ENCODE measurements around the gene LTF.

DNA sequence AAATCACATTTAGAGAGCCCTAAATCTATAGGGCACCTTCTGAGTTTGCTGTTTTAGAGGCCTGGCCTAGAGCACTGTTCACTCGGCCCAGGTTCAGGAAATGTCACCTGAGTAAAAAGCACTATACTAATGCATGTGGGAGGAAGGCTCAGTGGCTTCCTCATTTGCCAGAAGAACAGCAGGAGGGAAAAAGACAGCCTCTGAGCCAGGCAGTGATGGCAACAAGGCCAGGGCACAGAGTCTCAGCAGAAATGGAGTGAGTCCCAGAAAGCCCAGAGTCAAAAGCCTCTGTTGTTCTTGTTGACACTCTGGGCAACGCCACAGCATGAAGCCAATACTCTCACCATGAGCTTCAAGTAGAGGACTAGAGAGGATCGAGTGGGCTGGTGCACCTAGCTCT is 25.9 kb downstream of the LTF start:
- TF ChIP-seq ZNF652 (CRISPR knock-in tag; IDR thresholded peaks at IDR 0.05; ENCODE audit: borderline replicate concordance, low read depth): no peak
- no peak for TF ChIP-seq ZC3H4 (CRISPR knock-in tag; IDR thresholded peaks at IDR 0.05; ENCODE audit: borderline replicate concordance)
- TF ChIP-seq POLR2A (IDR thresholded peaks at IDR 0.05; ENCODE audit: insufficient read depth in 1 of 2, low read depth in 2 of 2, low read length in 2 of 2): no peak
- TF ChIP-seq, protein P1, sequence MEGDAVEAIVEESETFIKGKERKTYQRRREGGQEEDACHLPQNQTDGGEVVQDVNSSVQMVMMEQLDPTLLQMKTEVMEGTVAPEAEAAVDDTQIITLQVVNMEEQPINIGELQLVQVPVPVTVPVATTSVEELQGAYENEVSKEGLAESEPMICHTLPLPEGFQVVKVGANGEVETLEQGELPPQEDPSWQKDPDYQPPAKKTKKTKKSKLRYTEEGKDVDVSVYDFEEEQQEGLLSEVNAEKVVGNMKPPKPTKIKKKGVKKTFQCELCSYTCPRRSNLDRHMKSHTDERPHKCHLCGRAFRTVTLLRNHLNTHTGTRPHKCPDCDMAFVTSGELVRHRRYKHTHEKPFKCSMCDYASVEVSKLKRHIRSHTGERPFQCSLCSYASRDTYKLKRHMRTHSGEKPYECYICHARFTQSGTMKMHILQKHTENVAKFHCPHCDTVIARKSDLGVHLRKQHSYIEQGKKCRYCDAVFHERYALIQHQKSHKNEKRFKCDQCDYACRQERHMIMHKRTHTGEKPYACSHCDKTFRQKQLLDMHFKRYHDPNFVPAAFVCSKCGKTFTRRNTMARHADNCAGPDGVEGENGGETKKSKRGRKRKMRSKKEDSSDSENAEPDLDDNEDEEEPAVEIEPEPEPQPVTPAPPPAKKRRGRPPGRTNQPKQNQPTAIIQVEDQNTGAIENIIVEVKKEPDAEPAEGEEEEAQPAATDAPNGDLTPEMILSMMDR (CRISPR knock-in tag; IDR thresholded peaks at IDR 0.05): no peak
- TF ChIP-seq, protein P2, sequence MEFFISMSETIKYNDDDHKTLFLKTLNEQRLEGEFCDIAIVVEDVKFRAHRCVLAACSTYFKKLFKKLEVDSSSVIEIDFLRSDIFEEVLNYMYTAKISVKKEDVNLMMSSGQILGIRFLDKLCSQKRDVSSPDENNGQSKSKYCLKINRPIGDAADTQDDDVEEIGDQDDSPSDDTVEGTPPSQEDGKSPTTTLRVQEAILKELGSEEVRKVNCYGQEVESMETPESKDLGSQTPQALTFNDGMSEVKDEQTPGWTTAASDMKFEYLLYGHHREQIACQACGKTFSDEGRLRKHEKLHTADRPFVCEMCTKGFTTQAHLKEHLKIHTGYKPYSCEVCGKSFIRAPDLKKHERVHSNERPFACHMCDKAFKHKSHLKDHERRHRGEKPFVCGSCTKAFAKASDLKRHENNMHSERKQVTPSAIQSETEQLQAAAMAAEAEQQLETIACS (CRISPR knock-in tag; IDR thresholded peaks at IDR 0.05): no peak
- no peak for TF ChIP-seq CENPT (CRISPR knock-in tag; IDR thresholded peaks at IDR 0.05; ENCODE audit: low read depth)
- TF ChIP-seq, protein P3, sequence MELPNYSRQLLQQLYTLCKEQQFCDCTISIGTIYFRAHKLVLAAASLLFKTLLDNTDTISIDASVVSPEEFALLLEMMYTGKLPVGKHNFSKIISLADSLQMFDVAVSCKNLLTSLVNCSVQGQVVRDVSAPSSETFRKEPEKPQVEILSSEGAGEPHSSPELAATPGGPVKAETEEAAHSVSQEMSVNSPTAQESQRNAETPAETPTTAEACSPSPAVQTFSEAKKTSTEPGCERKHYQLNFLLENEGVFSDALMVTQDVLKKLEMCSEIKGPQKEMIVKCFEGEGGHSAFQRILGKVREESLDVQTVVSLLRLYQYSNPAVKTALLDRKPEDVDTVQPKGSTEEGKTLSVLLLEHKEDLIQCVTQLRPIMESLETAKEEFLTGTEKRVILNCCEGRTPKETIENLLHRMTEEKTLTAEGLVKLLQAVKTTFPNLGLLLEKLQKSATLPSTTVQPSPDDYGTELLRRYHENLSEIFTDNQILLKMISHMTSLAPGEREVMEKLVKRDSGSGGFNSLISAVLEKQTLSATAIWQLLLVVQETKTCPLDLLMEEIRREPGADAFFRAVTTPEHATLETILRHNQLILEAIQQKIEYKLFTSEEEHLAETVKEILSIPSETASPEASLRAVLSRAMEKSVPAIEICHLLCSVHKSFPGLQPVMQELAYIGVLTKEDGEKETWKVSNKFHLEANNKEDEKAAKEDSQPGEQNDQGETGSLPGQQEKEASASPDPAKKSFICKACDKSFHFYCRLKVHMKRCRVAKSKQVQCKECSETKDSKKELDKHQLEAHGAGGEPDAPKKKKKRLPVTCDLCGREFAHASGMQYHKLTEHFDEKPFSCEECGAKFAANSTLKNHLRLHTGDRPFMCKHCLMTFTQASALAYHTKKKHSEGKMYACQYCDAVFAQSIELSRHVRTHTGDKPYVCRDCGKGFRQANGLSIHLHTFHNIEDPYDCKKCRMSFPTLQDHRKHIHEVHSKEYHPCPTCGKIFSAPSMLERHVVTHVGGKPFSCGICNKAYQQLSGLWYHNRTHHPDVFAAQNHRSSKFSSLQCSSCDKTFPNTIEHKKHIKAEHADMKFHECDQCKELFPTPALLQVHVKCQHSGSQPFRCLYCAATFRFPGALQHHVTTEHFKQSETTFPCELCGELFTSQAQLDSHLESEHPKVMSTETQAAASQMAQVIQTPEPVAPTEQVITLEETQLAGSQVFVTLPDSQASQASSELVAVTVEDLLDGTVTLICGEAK (IDR thresholded peaks at IDR 0.05): no peak
- TF ChIP-seq, protein P3 (CRISPR knock-in tag; IDR thresholded peaks at IDR 0.05): no peak
- no peak for TF ChIP-seq ZKSCAN1 (IDR thresholded peaks at IDR 0.05; ENCODE audit: low read length)
- TF ChIP-seq, protein P4, sequence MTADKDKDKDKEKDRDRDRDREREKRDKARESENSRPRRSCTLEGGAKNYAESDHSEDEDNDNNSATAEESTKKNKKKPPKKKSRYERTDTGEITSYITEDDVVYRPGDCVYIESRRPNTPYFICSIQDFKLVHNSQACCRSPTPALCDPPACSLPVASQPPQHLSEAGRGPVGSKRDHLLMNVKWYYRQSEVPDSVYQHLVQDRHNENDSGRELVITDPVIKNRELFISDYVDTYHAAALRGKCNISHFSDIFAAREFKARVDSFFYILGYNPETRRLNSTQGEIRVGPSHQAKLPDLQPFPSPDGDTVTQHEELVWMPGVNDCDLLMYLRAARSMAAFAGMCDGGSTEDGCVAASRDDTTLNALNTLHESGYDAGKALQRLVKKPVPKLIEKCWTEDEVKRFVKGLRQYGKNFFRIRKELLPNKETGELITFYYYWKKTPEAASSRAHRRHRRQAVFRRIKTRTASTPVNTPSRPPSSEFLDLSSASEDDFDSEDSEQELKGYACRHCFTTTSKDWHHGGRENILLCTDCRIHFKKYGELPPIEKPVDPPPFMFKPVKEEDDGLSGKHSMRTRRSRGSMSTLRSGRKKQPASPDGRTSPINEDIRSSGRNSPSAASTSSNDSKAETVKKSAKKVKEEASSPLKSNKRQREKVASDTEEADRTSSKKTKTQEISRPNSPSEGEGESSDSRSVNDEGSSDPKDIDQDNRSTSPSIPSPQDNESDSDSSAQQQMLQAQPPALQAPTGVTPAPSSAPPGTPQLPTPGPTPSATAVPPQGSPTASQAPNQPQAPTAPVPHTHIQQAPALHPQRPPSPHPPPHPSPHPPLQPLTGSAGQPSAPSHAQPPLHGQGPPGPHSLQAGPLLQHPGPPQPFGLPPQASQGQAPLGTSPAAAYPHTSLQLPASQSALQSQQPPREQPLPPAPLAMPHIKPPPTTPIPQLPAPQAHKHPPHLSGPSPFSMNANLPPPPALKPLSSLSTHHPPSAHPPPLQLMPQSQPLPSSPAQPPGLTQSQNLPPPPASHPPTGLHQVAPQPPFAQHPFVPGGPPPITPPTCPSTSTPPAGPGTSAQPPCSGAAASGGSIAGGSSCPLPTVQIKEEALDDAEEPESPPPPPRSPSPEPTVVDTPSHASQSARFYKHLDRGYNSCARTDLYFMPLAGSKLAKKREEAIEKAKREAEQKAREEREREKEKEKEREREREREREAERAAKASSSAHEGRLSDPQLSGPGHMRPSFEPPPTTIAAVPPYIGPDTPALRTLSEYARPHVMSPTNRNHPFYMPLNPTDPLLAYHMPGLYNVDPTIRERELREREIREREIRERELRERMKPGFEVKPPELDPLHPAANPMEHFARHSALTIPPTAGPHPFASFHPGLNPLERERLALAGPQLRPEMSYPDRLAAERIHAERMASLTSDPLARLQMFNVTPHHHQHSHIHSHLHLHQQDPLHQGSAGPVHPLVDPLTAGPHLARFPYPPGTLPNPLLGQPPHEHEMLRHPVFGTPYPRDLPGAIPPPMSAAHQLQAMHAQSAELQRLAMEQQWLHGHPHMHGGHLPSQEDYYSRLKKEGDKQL (CRISPR knock-in tag; IDR thresholded peaks at IDR 0.05; ENCODE audit: low read depth): no peak
- no peak for TF ChIP-seq DPF2 (CRISPR knock-in tag; IDR thresholded peaks at IDR 0.05; ENCODE audit: borderline replicate concordance, low read depth)
- TF ChIP-seq, protein P5, sequence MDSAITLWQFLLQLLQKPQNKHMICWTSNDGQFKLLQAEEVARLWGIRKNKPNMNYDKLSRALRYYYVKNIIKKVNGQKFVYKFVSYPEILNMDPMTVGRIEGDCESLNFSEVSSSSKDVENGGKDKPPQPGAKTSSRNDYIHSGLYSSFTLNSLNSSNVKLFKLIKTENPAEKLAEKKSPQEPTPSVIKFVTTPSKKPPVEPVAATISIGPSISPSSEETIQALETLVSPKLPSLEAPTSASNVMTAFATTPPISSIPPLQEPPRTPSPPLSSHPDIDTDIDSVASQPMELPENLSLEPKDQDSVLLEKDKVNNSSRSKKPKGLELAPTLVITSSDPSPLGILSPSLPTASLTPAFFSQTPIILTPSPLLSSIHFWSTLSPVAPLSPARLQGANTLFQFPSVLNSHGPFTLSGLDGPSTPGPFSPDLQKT (CRISPR knock-in tag; IDR thresholded peaks at IDR 0.05; ENCODE audit: borderline replicate concordance): no peak
- TF ChIP-seq SMC3 (IDR thresholded peaks at IDR 0.05; ENCODE audit: low read length): no peak
- TF ChIP-seq, protein P6, sequence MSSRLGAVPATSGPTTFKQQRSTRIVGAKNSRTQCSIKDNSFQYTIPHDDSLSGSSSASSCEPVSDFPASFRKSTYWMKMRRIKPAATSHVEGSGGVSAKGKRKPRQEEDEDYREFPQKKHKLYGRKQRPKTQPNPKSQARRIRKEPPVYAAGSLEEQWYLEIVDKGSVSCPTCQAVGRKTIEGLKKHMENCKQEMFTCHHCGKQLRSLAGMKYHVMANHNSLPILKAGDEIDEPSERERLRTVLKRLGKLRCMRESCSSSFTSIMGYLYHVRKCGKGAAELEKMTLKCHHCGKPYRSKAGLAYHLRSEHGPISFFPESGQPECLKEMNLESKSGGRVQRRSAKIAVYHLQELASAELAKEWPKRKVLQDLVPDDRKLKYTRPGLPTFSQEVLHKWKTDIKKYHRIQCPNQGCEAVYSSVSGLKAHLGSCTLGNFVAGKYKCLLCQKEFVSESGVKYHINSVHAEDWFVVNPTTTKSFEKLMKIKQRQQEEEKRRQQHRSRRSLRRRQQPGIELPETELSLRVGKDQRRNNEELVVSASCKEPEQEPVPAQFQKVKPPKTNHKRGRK (CRISPR knock-in tag; IDR thresholded peaks at IDR 0.05): no peak

Data from HepG2 (cell line).